ENCODE measurements around the gene FAM118A. TPM values are rescaled to one million over a fixed set of nuclear protein-coding genes. Genes with fewer than 3 reads are reported as not detected.

Gene FAM118A
- total and polyA plus RNA-seq, 2 of the 8 experiments (the other 6 are each of a cell fraction or from before 2014, with no cell fraction given): 8.5 to 18.6 TPM

DNA sequence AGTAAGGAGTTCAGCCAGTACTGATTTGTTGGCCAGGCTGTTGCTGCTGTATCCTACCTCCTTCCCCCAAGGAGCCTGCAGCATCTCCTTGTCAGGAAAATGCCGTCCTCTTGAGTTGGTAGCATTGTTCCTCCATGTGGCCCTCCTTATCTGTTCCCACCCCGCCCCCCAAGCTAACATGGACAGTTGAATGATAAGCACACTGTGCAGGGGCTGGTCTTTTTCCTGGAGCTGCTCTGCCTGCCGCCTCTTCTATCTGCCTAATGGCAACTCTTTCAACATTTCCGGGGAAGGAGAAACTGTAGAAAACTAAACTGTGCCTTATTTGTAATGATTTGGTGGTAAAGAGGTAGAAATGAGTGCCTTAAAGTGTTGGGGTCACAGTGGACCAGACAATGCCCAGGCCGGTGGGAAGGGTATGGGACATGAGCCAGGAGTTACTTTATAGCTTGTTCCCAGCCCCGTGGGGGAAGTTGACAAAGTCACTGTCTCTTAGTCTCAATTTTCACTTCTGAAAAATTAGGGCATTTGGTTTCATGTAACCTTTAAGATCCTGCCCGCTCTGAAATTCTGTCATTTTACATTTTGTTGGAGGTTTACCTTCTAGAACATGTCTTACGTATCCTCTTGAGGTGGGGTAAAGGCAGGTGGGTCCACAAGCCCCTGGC is 4.5 kb downstream of the FAM118A start (continued):
- TF ChIP-seq, protein P1, sequence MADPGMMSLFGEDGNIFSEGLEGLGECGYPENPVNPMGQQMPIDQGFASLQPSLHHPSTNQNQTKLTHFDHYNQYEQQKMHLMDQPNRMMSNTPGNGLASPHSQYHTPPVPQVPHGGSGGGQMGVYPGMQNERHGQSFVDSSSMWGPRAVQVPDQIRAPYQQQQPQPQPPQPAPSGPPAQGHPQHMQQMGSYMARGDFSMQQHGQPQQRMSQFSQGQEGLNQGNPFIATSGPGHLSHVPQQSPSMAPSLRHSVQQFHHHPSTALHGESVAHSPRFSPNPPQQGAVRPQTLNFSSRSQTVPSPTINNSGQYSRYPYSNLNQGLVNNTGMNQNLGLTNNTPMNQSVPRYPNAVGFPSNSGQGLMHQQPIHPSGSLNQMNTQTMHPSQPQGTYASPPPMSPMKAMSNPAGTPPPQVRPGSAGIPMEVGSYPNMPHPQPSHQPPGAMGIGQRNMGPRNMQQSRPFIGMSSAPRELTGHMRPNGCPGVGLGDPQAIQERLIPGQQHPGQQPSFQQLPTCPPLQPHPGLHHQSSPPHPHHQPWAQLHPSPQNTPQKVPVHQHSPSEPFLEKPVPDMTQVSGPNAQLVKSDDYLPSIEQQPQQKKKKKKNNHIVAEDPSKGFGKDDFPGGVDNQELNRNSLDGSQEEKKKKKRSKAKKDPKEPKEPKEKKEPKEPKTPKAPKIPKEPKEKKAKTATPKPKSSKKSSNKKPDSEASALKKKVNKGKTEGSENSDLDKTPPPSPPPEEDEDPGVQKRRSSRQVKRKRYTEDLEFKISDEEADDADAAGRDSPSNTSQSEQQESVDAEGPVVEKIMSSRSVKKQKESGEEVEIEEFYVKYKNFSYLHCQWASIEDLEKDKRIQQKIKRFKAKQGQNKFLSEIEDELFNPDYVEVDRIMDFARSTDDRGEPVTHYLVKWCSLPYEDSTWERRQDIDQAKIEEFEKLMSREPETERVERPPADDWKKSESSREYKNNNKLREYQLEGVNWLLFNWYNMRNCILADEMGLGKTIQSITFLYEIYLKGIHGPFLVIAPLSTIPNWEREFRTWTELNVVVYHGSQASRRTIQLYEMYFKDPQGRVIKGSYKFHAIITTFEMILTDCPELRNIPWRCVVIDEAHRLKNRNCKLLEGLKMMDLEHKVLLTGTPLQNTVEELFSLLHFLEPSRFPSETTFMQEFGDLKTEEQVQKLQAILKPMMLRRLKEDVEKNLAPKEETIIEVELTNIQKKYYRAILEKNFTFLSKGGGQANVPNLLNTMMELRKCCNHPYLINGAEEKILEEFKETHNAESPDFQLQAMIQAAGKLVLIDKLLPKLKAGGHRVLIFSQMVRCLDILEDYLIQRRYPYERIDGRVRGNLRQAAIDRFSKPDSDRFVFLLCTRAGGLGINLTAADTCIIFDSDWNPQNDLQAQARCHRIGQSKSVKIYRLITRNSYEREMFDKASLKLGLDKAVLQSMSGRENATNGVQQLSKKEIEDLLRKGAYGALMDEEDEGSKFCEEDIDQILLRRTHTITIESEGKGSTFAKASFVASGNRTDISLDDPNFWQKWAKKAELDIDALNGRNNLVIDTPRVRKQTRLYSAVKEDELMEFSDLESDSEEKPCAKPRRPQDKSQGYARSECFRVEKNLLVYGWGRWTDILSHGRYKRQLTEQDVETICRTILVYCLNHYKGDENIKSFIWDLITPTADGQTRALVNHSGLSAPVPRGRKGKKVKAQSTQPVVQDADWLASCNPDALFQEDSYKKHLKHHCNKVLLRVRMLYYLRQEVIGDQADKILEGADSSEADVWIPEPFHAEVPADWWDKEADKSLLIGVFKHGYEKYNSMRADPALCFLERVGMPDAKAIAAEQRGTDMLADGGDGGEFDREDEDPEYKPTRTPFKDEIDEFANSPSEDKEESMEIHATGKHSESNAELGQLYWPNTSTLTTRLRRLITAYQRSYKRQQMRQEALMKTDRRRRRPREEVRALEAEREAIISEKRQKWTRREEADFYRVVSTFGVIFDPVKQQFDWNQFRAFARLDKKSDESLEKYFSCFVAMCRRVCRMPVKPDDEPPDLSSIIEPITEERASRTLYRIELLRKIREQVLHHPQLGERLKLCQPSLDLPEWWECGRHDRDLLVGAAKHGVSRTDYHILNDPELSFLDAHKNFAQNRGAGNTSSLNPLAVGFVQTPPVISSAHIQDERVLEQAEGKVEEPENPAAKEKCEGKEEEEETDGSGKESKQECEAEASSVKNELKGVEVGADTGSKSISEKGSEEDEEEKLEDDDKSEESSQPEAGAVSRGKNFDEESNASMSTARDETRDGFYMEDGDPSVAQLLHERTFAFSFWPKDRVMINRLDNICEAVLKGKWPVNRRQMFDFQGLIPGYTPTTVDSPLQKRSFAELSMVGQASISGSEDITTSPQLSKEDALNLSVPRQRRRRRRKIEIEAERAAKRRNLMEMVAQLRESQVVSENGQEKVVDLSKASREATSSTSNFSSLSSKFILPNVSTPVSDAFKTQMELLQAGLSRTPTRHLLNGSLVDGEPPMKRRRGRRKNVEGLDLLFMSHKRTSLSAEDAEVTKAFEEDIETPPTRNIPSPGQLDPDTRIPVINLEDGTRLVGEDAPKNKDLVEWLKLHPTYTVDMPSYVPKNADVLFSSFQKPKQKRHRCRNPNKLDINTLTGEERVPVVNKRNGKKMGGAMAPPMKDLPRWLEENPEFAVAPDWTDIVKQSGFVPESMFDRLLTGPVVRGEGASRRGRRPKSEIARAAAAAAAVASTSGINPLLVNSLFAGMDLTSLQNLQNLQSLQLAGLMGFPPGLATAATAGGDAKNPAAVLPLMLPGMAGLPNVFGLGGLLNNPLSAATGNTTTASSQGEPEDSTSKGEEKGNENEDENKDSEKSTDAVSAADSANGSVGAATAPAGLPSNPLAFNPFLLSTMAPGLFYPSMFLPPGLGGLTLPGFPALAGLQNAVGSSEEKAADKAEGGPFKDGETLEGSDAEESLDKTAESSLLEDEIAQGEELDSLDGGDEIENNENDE (IDR thresholded peaks at IDR 0.05; ENCODE audit: insufficient replicate concordance, low read length): no peak
- no peak for TF ChIP-seq SIRT6 (IDR thresholded peaks at IDR 0.05; ENCODE audit: low read length)
- TF ChIP-seq FOSL1 (IDR thresholded peaks at IDR 0.05; ENCODE audit: insufficient read depth, low read depth, low read length): no peak
- TF ChIP-seq, protein P2, sequence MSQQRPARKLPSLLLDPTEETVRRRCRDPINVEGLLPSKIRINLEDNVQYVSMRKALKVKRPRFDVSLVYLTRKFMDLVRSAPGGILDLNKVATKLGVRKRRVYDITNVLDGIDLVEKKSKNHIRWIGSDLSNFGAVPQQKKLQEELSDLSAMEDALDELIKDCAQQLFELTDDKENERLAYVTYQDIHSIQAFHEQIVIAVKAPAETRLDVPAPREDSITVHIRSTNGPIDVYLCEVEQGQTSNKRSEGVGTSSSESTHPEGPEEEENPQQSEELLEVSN (IDR thresholded peaks at IDR 0.05): no peak
- no peak for TF ChIP-seq BACH1 (IDR thresholded peaks at IDR 0.05; ENCODE audit: low read length)
- TF ChIP-seq CHD1 (IDR thresholded peaks at IDR 0.05; ENCODE audit: low read depth, low read length): no peak
- no peak for TF ChIP-seq PHF8 (conservative IDR thresholded peaks at IDR 0.05; ENCODE audit: low read depth, low read length)
- no peak for TF ChIP-seq TAF7 (optimal IDR thresholded peaks at IDR 0.05; ENCODE audit: borderline replicate concordance, low read depth, low read length)
- TF ChIP-seq RNF2 (IDR thresholded peaks at IDR 0.05; ENCODE audit: borderline replicate concordance, low read depth, low read length, missing control alignments, poor library complexity, severe bottlenecking): no peak
- no peak for TF ChIP-seq NRF1 (IDR thresholded peaks at IDR 0.05; ENCODE audit: low read depth, low read length)
